ES-I3 (cell line): ENCODE measurements around the gene HMGCS2.

ENCODE experiments used
- H3K36me3 ChIP-seq: 2 replicates; pipeline ENCODE4 v1.6.1; 2013; ENCODE audit warnings: mild to moderate bottlenecking, low read length, control low read depth, moderate library complexity; ENCODE audit not compliant: insufficient read depth
- H3K4me1 ChIP-seq: 2 replicates; pipeline ENCODE4 v1.6.1; 2013; ENCODE audit warnings: mild to moderate bottlenecking, control low read depth, low read length; ENCODE audit not compliant: insufficient read depth
- H3K9ac ChIP-seq: 2 replicates; pipeline ENCODE4 v1.6.1; 2013; ENCODE audit warnings: low read depth, mild to moderate bottlenecking, low read length, moderate library complexity
- H3K9me3 ChIP-seq: 2 replicates; pipeline ENCODE4 v1.6.1; 2013; ENCODE audit warnings: mild to moderate bottlenecking, low read length, moderate library complexity; ENCODE audit not compliant: control insufficient read depth, insufficient read depth

Gene HMGCS2

DNA sequence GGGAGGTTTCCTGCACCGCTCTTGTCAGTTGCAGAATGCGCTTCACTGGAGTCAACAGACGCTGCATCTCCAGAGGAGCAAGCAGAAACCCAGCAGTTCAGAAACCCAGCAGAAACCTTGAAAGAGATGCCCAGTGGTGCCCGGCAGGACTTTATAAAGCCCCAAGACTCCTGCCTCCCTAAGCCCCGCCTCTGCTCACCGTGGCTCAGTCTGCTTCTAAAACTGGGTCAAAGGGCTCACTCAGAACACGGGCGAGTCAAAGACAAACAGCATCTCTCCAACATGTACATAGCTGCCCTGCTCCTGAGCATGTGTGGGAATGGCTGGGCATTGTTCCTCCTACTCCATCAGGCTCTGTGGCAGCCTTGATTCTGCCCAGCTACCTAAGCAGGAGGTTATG lies at the start of gene HMGCS2:
TSS of gene HMGCS2 (minus strand) at position 128 of the 400 bp plus-strand sequence. CDS start at position 67, 61 bp downstream.
- Histone ChIP-seq H3K9ac (no peak within 1 kb of the TSS), H3K9me3 (no peaks in the 10 kb centered on the region)

DNA sequence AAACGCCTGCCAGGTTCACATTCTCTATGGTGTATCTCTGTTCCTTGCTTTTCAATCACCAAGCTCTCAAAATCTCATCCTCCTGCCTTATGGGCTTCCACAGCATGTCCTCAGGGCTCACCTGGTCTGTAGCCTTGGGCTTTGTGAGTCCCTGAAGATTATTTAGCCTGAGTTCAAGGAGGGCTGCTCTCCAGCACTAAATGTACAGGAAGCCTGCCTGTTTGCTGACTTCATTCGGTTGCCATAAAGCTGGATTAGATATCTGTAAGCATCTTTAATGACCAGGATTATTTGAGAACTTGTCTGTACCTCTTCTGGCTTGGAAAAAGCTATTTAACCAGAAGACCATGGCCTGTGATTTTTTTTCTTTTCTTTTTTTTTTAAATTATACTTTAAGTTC lies 49.5 kb upstream of the HMGCS2 start:
- Histone ChIP-seq H3K9ac (no peak overlapping the region), H3K4me1 (no peaks in the 10 kb centered on the region), H3K9me3 (no peaks in the 10 kb centered on the region), H3K36me3 (no peaks in the 10 kb centered on the region)

More for the DNA sequence above, at the start of gene HMGCS2:
- Histone ChIP-seq H3K4me1 (peaks cover 13% of the 10 kb centered on the region), H3K36me3 (no peaks in the 10 kb centered on the region)

DNA sequence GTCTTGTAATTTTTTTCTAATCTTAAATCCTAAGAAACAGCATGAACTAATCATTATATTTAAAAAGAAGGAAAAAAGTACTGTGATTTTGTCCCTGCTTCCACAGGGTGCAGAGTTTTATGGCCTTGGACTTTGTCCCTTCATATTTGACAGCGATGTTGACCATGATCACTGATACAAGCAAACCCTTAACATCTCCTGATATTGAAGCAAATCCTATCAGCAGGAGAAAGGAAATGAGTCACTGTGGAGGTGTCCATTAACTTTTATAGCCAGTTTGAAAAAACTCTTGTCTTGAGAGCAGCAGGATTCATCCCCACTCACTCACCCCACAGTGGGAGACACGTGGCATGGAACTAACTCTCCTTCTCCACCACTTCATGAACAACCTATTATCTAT lies 47.7 kb upstream of the HMGCS2 start:
- no peaks in the 10 kb centered on the region for H3K36me3 ChIP-seq
- H3K4me1 ChIP-seq = no peaks in the 10 kb centered on the region
- no peaks in the 10 kb centered on the region for H3K9me3 ChIP-seq
- no peak overlapping the region for H3K9ac ChIP-seq

DNA sequence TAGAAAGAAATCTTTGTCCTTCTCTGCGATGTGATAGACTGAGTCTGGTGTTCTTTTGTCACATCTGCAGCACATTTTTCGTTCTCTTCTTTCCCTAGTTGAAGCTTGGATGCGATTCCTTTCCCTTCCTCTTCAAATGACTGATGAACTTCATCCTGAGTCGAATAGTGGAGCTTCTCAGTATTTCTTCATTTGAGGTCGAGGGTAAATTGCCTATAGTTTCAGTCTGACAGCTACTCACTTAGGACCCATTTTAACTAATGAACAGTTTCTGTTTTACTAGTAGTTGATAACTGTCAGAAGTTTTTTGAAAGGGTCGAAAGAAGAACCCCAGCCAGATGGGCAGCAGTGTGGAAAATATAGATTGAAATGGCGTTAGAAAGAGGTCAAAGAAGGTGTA lies 47.2 kb upstream of the HMGCS2 start:
- Histone ChIP-seq H3K9me3 (no peaks in the 10 kb centered on the region), H3K9ac (no peak overlapping the region), H3K36me3 (no peaks in the 10 kb centered on the region), H3K4me1 (no peaks in the 10 kb centered on the region)

DNA sequence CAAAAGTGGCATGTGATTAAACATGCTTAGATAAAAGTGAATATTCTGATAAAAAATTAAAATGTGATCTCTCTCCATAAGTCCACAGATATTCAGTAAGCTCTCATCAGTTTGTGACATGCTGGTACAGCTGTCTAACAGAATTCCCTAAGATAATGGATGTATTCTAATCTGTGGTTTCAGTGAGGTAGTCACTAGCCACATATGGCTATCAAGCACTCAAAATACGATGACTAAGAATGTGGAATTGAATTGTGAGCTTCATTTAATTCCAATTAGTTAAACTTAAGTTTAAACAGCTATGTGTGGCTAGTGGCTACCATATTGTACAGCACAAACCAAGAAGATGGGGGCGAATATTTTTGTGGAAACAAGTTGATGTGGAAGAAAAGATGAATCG lies 46.7 kb upstream of the HMGCS2 start:
- no peaks in the 10 kb centered on the region for H3K36me3 ChIP-seq
- H3K9ac ChIP-seq = no peak overlapping the region
- no peaks in the 10 kb centered on the region for H3K9me3 ChIP-seq
- no peaks in the 10 kb centered on the region for H3K4me1 ChIP-seq

DNA sequence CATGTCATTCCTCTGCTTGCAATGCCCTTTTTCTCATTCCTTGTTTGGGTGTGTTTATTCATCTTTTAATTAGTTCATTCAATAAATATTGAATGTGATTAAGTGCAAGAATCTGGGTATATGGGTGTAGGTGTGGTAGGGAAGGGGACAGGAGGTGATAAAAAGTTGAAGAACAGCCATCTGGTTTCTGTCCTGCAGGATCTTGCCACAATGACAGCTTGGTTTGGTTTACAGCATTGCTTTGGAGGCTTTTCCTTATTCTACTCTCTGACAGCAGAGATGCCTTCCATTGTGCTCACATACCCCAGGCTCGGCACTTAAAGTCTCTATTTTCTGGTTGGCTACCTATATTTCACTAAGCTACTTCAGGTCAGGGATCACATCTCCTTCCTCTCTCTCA lies 45.6 kb upstream of the HMGCS2 start:
- H3K4me1 ChIP-seq = no peaks in the 10 kb centered on the region
- H3K9me3 ChIP-seq = no peaks in the 10 kb centered on the region
- H3K36me3 ChIP-seq = no peaks in the 10 kb centered on the region
- no peak overlapping the region for H3K9ac ChIP-seq

DNA sequence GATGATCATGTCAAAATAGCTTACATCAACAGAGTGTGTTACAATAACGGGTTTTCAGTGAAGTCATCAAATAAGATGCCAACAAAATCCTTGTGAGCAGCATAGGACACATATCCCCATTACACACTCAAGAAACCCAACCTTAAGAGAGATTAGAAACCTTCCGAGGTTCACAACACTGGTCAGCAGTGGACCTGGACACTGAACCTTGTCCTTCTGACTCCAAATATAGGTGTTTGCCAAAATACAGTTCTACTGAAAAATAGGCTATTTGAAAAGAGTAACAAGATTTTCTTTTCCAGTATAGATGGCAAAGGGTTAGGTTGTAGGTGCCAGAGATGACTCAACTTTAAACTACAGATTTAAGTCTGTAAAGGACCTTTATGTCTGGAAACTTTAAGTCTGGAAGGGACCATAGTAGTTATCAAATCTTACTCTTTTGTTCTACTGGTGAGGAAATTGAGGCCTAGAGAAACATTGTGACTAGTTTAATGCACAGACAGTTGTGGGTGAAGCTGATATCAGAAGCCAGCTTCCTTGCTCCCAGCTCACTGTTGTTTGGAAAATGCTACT lies 43.4 kb upstream of the HMGCS2 start:
- no peaks in the 10 kb centered on the region for H3K9me3 ChIP-seq
- H3K36me3 ChIP-seq = no peaks in the 10 kb centered on the region
- H3K9ac ChIP-seq = no peak overlapping the region
- H3K4me1 ChIP-seq = no peaks in the 10 kb centered on the region

DNA sequence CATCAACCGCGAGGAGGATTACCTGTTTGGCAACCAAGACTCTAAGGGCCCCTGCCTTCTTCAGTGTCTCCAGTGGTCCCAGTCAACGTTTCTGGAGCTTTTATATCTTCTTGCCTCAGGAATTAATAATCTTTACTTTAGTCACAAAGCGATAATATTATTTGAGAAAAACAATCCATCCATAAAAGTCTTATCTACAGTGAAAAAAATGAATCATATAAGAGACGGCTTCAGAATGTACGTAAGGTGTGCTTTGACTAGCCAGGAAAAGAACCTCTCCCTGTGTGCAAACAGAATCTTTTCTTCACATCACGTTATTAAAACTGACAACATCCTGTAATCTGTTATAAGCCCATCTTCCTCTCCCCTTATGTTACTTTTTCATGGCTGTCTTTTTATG lies 42.7 kb upstream of the HMGCS2 start, which contains the start of gene REG4:
TSS of gene REG4 (minus strand) at position 74 of the 400 bp plus-strand sequence. CDS start 2,691 bp downstream, outside the sequence.
- H3K9me3 ChIP-seq = no peaks in the 10 kb centered on the region
- H3K9ac ChIP-seq = no peak within 1 kb of the TSS
- no peaks in the 10 kb centered on the region for H3K36me3 ChIP-seq
- no peaks in the 10 kb centered on the region for H3K4me1 ChIP-seq

DNA sequence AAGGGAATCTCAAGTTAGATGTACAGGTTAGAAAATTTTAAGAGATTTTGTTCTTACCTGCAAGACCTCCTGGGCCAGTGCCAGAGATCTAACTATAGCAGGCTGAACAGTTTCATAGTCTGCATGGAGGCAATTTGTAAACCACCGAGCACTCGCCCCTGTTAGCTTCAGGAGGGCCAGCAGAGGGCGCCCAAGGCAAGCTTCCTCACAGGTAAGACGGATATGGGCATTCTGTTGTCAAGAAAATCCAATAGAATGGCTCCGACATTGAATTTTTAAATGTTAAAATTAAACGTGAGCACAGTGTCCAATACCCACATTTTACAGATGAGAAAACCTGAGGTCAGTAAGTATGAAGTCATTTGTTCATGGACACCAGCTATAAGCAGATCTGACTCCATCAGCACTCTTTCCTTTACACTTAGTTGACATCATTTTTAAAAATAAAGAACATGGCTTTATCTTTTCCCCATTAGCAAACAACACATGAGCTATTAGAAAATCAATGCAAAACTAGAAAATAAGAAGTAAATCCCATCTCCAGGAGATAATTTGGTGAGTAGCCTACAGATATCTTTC lies 40.4 kb upstream of the HMGCS2 start:
- Histone ChIP-seq H3K9ac (no peak overlapping the region), H3K9me3 (no peaks in the 10 kb centered on the region), H3K36me3 (no peaks in the 10 kb centered on the region), H3K4me1 (no peaks in the 10 kb centered on the region)

DNA sequence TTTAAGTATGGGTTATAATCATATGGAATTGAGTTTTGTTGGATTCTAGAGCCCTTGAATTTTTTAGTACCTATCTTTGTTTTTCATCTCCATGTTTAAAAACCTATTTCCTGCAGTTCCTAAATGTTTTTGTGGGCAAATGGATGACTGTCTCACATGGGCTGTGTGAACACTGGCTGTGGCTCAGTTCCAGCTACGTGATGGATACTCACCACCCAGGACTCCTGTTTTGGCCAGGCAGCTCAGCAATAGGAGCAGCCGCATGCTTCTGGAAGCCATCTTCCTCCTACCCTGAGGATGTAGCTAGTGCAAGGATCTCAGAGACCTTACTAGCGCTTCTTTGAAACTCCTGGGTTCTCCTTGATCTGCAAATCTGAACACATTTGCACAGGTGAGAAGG lies 39.8 kb upstream of the HMGCS2 start:
- Histone ChIP-seq H3K36me3 (no peaks in the 10 kb centered on the region), H3K9ac (no peak overlapping the region), H3K4me1 (no peaks in the 10 kb centered on the region), H3K9me3 (no peaks in the 10 kb centered on the region)

DNA sequence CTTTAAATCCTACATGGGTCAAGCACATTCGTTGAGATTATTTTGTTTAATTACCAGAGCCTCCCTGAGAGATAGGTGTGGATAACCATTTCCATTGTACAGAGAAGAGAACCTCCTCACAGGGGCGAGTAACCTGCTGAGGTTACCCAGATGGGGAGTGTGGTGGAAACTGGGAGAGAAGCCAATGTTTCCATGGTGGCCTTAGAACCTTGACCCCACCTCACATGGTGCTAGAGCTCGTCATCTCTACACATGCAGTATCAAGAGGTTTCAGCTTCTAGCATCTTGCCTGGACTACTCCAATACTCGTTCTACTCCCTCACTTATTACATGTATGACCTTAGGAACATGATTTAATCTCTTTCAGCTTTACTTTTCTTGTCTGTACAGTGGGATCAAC lies 37.8 kb upstream of the HMGCS2 start:
- no peaks in the 10 kb centered on the region for H3K4me1 ChIP-seq
- no peak overlapping the region for H3K9ac ChIP-seq

DNA sequence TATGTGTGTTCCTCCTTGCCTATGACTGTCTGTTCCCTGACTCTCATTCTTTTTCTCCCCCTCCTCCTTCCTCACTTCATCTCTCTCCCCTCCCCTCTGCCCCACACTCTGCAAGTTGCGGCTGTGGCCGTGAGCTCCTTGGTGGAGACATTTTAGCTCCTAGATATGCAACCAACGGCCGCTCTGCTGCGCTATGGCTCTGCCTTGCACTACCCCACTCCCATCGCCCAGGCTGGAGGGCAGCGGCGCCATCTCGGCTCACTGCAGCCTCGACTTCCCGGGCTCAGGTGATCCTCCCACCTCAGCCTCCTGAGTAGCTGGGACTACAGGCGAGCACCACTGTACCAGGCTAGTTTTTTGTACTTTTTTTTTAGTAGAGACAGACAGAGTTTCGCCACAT lies 37.0 kb upstream of the HMGCS2 start:
- H3K9ac ChIP-seq = no peak overlapping the region
- no peaks in the 10 kb centered on the region for H3K36me3 ChIP-seq
- no peaks in the 10 kb centered on the region for H3K9me3 ChIP-seq
- H3K4me1 ChIP-seq = no peaks in the 10 kb centered on the region

More for the DNA sequence above, 37.8 kb upstream of the HMGCS2 start:
- Histone ChIP-seq H3K9me3 (no peaks in the 10 kb centered on the region), H3K36me3 (no peaks in the 10 kb centered on the region)

DNA sequence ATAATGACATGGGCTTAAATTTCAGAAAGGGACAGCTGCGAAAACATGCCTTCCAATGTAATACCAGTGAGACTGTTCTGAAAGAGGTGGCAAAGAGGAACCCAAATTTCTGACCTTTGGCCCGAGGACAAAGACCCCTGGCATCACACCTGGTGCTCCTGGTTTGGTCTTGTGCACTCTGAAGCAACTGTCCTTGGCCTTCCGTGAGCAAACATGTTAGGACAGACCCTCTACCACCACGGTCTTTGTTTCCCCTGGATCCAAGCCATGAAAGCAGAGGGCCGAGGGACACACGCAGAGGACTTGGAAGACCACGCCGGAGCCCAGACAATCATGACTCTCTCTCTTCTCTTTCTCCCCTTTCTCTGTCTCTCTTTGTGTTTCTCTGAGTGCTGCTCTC lies 36.5 kb upstream of the HMGCS2 start:
- no peaks in the 10 kb centered on the region for H3K36me3 ChIP-seq
- no peaks in the 10 kb centered on the region for H3K4me1 ChIP-seq

DNA sequence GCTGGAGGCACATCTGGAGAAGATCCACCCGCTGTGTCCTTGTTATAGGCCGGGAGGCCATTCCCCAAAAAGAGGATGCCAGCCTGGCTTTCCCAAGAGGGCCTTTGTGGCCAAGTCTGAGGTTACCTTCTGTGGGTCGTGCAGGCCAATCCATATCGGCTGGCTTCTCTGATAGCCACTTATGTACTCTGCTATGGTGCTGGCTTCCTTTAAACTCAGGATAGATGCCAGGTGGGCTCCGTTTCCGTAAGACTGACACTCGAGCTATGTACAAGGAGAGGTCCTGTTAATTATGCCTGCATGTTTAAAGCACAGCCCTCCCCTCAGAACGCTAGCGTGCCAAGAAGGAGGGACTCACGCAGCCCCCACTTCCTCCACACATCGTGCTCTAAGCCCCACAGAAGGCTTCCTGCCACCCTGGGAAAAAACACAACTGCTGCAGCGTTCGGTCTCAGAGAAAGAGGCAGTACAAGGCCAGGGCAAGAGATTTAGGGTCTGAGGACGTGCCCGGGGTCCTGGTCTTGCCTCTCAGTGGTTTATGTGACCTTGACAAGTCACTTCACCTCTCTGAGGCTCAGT lies 31.0 kb upstream of the HMGCS2 start:
- no peak overlapping the region for H3K9ac ChIP-seq
- H3K9me3 ChIP-seq = no peaks in the 10 kb centered on the region
- no peaks in the 10 kb centered on the region for H3K36me3 ChIP-seq
- no peaks in the 10 kb centered on the region for H3K4me1 ChIP-seq

More for the DNA sequence above, 36.5 kb upstream of the HMGCS2 start:
- Histone ChIP-seq H3K9ac (no peak overlapping the region), H3K9me3 (no peaks in the 10 kb centered on the region)

DNA sequence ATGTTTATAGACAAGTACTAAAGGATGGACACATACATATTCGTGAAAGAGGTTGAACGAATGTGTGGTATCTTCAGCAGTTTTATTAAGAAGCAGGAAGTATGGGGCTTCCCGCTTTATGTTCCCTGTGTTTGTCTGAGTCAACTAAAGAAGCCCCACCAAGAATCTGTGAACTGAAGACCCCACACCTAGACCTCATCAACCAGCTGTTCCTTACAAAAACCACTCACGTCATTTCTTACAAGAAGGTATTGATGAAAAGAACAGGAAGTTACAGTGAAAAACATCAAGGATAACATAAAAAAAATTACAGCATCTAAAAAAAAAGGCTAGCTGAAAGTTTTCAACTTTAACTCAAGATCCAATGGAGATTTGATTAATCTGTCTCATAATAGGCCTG lies 30.3 kb upstream of the HMGCS2 start:
- no peak overlapping the region for H3K9ac ChIP-seq
- H3K9me3 ChIP-seq = no peaks in the 10 kb centered on the region
- H3K36me3 ChIP-seq = no peaks in the 10 kb centered on the region
- H3K4me1 ChIP-seq = no peaks in the 10 kb centered on the region
